HepG2 (cell line): Measurements from ENCODE around the gene ZNF12. TPM values are rescaled to one million over a fixed set of nuclear protein-coding genes. Genes with fewer than 3 reads are reported as not detected.
A peak's percentile ranks its signal among the peaks of the same experiment; 100 is the strongest.

ENCODE experiments used
- CENPX ChIP-seq: sonication (generic); formaldehyde crosslinking; IDR thresholded peaks from 2 replicates; pipeline ENCODE4 v1.9.0; 2021; ENCODE audit warnings: mild to moderate bottlenecking, missing genetic modification reagents, moderate library complexity
- DNMT1 ChIP-seq: sonication (generic); formaldehyde crosslinking; IDR thresholded peaks from 2 replicates; pipeline ENCODE4 v1.5.1; 2020; ENCODE audit warnings: mild to moderate bottlenecking, missing genetic modification reagents
- FOXM1 ChIP-seq: sonication (generic); formaldehyde crosslinking; IDR thresholded peaks from 2 replicates; pipeline ENCODE4 v1.5.0; 2020; ENCODE audit warnings: missing genetic modification reagents
- NFKB2 ChIP-seq: sonication (generic); formaldehyde crosslinking; IDR thresholded peaks from 2 replicates; pipeline ENCODE4 v1.4.0; 2020; ENCODE audit warnings: missing genetic modification reagents, borderline replicate concordance
- NR2F2 ChIP-seq: IDR thresholded peaks from 2 replicates; pipeline ENCODE4 v1.6.1; 2012; ENCODE audit warnings: low read depth, inconsistent platforms, borderline replicate concordance
- SRSF4 ChIP-seq: fragments of 200-400 bp; formaldehyde crosslinking; IDR thresholded peaks from one replicate; pipeline ENCODE4 v1.6.1; 2018; ENCODE audit warnings: mild to moderate bottlenecking, low read depth, low read length, moderate library complexity; ENCODE audit not compliant: poor library complexity, severe bottlenecking
- STAG1 ChIP-seq: sonication (generic); formaldehyde crosslinking; IDR thresholded peaks from 2 replicates; pipeline ENCODE4 v1.4.0; 2020; ENCODE audit warnings: missing genetic modification reagents
- TBL1XR1 ChIP-seq: fragments of 150-350 bp; IDR thresholded peaks from 2 replicates; pipeline ENCODE4 v1.6.1; 2014; ENCODE audit warnings: borderline replicate concordance, low read length; ENCODE audit not compliant: partially characterized antibody
- ZBTB7B ChIP-seq: sonication (generic); formaldehyde crosslinking; IDR thresholded peaks from 2 replicates; pipeline ENCODE4 v1.4.0; 2020; ENCODE audit warnings: missing genetic modification reagents
- ZNF34 ChIP-seq: sonication (generic); formaldehyde crosslinking; IDR thresholded peaks from 2 replicates; pipeline ENCODE4 v1.4.0; 2020; ENCODE audit warnings: mild to moderate bottlenecking, missing genetic modification reagents, borderline replicate concordance
- ZNF678 ChIP-seq: sonication (generic); formaldehyde crosslinking; IDR thresholded peaks from 2 replicates; pipeline ENCODE4 v1.4.0; 2020; ENCODE audit warnings: mild to moderate bottlenecking, missing genetic modification reagents
- ZNF788 ChIP-seq: sonication (generic); formaldehyde crosslinking; IDR thresholded peaks from 2 replicates; pipeline ENCODE4 v1.5.0; 2020; ENCODE audit warnings: mild to moderate bottlenecking, missing genetic modification reagents, borderline replicate concordance
- ZNF891 ChIP-seq: sonication (generic); formaldehyde crosslinking; IDR thresholded peaks from 2 replicates; pipeline ENCODE4 v1.5.0; 2020; ENCODE audit warnings: mild to moderate bottlenecking, missing genetic modification reagents
- polyA plus RNA-seq, 8 experiments: library from polyadenylated mRNA; depleted of rRNA in 3 of 8; stranded (reverse) in 7 of 8; unstranded in 1 of 8; fragments of >200 nt; fragmentation: Illumina TruSeq in 4 of 8; extraction: Trizol in 4 of 8; gene quantifications; 2 replicates each; pipeline versions ENCODE4 v1.2.1 to v1.2.3, GENCODE V29; 2011 to 2016; ENCODE audit warnings: low read depth in 4 of 8, missing spikeins in 1 of 8, mixed read lengths in 1 of 8; ENCODE audit not compliant: insufficient read depth in 1 of 8
- total RNA-seq, 5 experiments: library from RNA; depleted of rRNA; stranded (reverse); fragments of >200 nt; fragmentation: Illumina TruSeq; extraction: Trizol; gene quantifications; 2 replicates each; pipeline ENCODE4 v1.2.3, GENCODE V29; 2016; ENCODE audit warnings: low read depth in 1 of 5
- TF ChIP-seq, protein P1 (sequence below): IDR thresholded peaks from 2 replicates; pipeline ENCODE4 v1.6.1; 2016
- TF ChIP-seq, protein P2 (sequence below): fragments of 450-650 bp; IDR thresholded peaks from 2 replicates; pipeline ENCODE4 v1.6.1; 2017
- TF ChIP-seq, protein P3 (sequence below): sonication (generic); formaldehyde crosslinking; IDR thresholded peaks from 2 replicates; pipeline ENCODE4 v1.5.1; 2020; ENCODE audit warnings: mild to moderate bottlenecking, moderate library complexity, missing genetic modification reagents
- TF ChIP-seq, protein P4 (sequence below): sonication (generic); formaldehyde crosslinking; IDR thresholded peaks from 2 replicates; pipeline ENCODE4 v1.4.0; 2020; ENCODE audit warnings: missing genetic modification reagents
- TF ChIP-seq, protein P5 (sequence below): sonication (generic); formaldehyde crosslinking; IDR thresholded peaks from 2 replicates; pipeline ENCODE4 v1.5.0; 2020; ENCODE audit warnings: mild to moderate bottlenecking, missing genetic modification reagents, borderline replicate concordance

Gene ZNF12
- total and polyA plus RNA-seq, 2 of the 13 experiments (the other 11 are each of a cell fraction or from before 2014, with no cell fraction given), result 21.4 to 22.8 TPM

DNA sequence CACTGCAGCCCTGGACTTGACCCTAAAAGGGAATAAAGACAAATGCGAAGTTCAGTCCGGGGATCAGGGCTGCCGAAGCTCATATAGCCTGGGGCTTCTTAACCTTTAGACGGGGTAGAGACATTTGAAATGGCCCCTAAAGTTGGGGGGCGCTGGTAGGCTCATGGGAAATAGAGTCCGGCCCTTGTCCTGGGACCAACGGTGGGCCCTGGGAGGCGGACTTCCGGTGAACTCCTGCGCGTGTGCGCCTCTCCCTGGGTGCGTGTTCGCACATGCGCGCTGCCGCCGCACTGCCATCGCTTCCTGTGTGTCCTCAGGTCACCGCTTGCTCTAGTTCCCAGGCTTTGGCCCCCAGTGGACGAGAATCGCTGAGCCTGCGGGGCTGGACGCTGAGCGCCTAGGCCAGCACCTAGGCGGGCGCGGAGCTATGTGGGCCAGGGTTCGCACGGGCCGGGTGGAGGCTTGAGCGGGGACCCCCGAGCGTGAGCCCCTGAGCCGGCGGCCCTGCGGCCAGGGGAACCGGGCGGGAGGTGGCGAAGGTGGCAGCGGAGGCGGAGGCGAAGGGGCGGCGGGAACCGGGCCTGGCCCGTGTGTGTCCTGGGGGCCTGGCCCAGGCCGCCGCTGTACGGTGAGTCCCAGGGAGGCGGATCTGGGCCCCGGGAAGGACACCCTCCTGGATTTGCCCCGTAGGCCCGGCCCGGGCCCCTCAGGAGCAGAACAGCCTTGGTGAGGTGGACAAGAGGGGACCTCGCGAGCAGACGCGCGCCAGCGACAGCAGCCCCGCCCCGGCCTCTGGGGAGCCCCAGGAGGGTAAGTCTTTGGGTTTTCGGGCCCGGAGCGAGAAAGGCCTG is 23.0 kb upstream of the ZNF12 start (continued):
- TF ChIP-seq, protein P1, sequence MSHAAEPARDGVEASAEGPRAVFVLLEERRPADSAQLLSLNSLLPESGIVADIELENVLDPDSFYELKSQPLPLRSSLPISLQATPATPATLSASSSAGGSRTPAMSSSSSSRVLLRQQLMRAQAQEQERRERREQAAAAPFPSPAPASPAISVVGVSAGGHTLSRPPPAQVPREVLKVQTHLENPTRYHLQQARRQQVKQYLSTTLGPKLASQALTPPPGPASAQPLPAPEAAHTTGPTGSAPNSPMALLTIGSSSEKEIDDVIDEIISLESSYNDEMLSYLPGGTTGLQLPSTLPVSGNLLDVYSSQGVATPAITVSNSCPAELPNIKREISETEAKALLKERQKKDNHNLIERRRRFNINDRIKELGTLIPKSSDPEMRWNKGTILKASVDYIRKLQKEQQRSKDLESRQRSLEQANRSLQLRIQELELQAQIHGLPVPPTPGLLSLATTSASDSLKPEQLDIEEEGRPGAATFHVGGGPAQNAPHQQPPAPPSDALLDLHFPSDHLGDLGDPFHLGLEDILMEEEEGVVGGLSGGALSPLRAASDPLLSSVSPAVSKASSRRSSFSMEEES (CRISPR knock-in tag), result peak; percentile 27; the same call in 1 of the 2 replicates
- TF ChIP-seq, protein P2, sequence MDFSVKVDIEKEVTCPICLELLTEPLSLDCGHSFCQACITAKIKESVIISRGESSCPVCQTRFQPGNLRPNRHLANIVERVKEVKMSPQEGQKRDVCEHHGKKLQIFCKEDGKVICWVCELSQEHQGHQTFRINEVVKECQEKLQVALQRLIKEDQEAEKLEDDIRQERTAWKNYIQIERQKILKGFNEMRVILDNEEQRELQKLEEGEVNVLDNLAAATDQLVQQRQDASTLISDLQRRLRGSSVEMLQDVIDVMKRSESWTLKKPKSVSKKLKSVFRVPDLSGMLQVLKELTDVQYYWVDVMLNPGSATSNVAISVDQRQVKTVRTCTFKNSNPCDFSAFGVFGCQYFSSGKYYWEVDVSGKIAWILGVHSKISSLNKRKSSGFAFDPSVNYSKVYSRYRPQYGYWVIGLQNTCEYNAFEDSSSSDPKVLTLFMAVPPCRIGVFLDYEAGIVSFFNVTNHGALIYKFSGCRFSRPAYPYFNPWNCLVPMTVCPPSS, result no peak
- no peak for TF ChIP-seq CENPX (CRISPR knock-in tag)
- 0 out of 2 replicates have a peak, but pooled peaks have one; percentile 1 for TF ChIP-seq ZNF891 (CRISPR knock-in tag)
- TF ChIP-seq DNMT1 (CRISPR knock-in tag), result peak; percentile 66; the same call in 1 of the 2 replicates
- TF ChIP-seq ZNF34 (CRISPR knock-in tag), result 0 out of 2 replicates have a peak, but pooled peaks have one; percentile 36
- TF ChIP-seq, protein P3, sequence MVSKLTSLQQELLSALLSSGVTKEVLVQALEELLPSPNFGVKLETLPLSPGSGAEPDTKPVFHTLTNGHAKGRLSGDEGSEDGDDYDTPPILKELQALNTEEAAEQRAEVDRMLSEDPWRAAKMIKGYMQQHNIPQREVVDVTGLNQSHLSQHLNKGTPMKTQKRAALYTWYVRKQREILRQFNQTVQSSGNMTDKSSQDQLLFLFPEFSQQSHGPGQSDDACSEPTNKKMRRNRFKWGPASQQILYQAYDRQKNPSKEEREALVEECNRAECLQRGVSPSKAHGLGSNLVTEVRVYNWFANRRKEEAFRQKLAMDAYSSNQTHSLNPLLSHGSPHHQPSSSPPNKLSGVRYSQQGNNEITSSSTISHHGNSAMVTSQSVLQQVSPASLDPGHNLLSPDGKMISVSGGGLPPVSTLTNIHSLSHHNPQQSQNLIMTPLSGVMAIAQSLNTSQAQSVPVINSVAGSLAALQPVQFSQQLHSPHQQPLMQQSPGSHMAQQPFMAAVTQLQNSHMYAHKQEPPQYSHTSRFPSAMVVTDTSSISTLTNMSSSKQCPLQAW (CRISPR knock-in tag), result peak; percentile 77
- peak; percentile 86 for TF ChIP-seq ZBTB7B
- TF ChIP-seq, protein P4, sequence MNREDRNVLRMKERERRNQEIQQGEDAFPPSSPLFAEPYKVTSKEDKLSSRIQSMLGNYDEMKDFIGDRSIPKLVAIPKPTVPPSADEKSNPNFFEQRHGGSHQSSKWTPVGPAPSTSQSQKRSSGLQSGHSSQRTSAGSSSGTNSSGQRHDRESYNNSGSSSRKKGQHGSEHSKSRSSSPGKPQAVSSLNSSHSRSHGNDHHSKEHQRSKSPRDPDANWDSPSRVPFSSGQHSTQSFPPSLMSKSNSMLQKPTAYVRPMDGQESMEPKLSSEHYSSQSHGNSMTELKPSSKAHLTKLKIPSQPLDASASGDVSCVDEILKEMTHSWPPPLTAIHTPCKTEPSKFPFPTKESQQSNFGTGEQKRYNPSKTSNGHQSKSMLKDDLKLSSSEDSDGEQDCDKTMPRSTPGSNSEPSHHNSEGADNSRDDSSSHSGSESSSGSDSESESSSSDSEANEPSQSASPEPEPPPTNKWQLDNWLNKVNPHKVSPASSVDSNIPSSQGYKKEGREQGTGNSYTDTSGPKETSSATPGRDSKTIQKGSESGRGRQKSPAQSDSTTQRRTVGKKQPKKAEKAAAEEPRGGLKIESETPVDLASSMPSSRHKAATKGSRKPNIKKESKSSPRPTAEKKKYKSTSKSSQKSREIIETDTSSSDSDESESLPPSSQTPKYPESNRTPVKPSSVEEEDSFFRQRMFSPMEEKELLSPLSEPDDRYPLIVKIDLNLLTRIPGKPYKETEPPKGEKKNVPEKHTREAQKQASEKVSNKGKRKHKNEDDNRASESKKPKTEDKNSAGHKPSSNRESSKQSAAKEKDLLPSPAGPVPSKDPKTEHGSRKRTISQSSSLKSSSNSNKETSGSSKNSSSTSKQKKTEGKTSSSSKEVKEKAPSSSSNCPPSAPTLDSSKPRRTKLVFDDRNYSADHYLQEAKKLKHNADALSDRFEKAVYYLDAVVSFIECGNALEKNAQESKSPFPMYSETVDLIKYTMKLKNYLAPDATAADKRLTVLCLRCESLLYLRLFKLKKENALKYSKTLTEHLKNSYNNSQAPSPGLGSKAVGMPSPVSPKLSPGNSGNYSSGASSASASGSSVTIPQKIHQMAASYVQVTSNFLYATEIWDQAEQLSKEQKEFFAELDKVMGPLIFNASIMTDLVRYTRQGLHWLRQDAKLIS (CRISPR knock-in tag), result no peak
- TF ChIP-seq ZNF788 (CRISPR knock-in tag), result no peak; the same call in 1 of the 2 replicates
- no peak for TF ChIP-seq SRSF4
- TF ChIP-seq ZNF678, result no peak
- peak; percentile 63; the same call in 1 of the 2 replicates for TF ChIP-seq NR2F2
- TF ChIP-seq FOXM1 (CRISPR knock-in tag), result no peak
- TF ChIP-seq NFKB2 (CRISPR knock-in tag), result peak; percentile 47; the same call in 1 of the 2 replicates
- TF ChIP-seq STAG1 (CRISPR knock-in tag), result peak; percentile 31; the same call in 1 of the 2 replicates
- TF ChIP-seq TBL1XR1, result peak; percentile 58
- TF ChIP-seq, protein P5, sequence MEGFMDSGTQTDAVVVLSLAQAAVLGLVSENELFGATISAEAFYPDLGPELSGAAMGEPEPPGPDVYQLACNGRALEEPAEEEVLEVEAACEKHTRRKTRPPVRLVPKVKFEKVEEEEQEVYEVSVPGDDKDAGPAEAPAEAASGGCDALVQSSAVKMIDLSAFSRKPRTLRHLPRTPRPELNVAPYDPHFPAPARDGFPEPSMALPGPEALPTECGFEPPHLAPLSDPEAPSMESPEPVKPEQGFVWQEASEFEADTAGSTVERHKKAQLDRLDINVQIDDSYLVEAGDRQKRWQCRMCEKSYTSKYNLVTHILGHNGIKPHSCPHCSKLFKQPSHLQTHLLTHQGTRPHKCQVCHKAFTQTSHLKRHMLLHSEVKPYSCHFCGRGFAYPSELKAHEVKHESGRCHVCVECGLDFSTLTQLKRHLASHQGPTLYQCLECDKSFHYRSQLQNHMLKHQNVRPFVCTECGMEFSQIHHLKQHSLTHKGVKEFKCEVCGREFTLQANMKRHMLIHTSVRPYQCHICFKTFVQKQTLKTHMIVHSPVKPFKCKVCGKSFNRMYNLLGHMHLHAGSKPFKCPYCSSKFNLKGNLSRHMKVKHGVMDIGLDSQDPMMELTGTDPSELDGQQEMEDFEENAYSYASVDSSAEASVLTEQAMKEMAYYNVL (CRISPR knock-in tag), result peak; percentile 88
